SKM-1 treated with dmso at 0.1 percent for 144 hours (cell line): ENCODE measurements around the gene RABGGTA.

Experiments
- DNase-seq: peaks from one replicate; lab custom pipeline; 2025; ENCODE audit not compliant: unreplicated experiment; lab: John Stamatoyannopoulos, UW

Gene RABGGTA

GRCh38 chr14:24271134-24271833 is at the start of gene RABGGTA:
Gene RABGGTA, minus strand, starts transcription at chr14:24271597. Its CDS starts 482 bp downstream, at chr14:24271115.
- DNase-seq = peak; percentile 52

GRCh38 chr14:24317141-24317928 is 45.9 kb upstream of the RABGGTA start:
- no peak for DNase-seq

- DNase-seq = no peak
These were observed 45.2 kb upstream of the RABGGTA start for GRCh38 chr14:24316597-24316950.

GRCh38 chr14:24315807-24316596 is 44.6 kb upstream of the RABGGTA start:
- no peak for DNase-seq

GRCh38 chr14:24315243-24315806 is 43.9 kb upstream of the RABGGTA start:
- no peak for DNase-seq

- DNase-seq = no peak
These were observed 43.2 kb upstream of the RABGGTA start for GRCh38 chr14:24314377-24315193.

GRCh38 chr14:24313913-24314312 is 42.5 kb upstream of the RABGGTA start:
- DNase-seq = no peak

GRCh38 chr14:24312736-24313507 is 41.5 kb upstream of the RABGGTA start:
- DNase-seq = peak; percentile 80

GRCh38 chr14:24311837-24312615 is 40.6 kb upstream of the RABGGTA start:
- DNase-seq = no peak

- DNase-seq = no peak
These were observed 39.5 kb upstream of the RABGGTA start, which contains the start of gene LTB4R for GRCh38 chr14:24310646-24311604. Gene LTB4R, plus strand, starts transcription at chr14:24311502. Its CDS starts 4,150 bp downstream, at chr14:24315652.

- DNase-seq = no peak
These were observed 38.9 kb upstream of the RABGGTA start for GRCh38 chr14:24310265-24310645.

GRCh38 chr14:24309538-24310264 is 38.3 kb upstream of the RABGGTA start, which contains the start of gene LTB4R2:
Gene LTB4R2, plus strand, starts transcription at chr14:24310140. Its CDS starts 525 bp downstream, at chr14:24310665.
- no peak for DNase-seq

GRCh38 chr14:24308342-24309124 is 37.1 kb upstream of the RABGGTA start:
- DNase-seq = no peak

GRCh38 chr14:24307575-24308341 is 36.4 kb upstream of the RABGGTA start, which contains the start of gene CIDEB:
Gene CIDEB, minus strand, starts transcription at chr14:24307977. Its CDS starts 119 bp downstream, at chr14:24307858.
- no peak for DNase-seq

GRCh38 chr14:24307156-24307574 is 35.8 kb upstream of the RABGGTA start:
- no peak for DNase-seq
